Retinal pigment epithelial cell (primary cell): ENCODE measurements around the gene WWOX.

ENCODE experiments used
- DNase-seq: peaks from one replicate; pipeline ENCODE4 v3.0.0-alpha.2; 2010; ENCODE audit warnings: low read depth
- H3K4me3 ChIP-seq: 2 replicates; pipeline ENCODE4 v1.5.1; 2011; ENCODE audit warnings: mild to moderate bottlenecking, low read length, control low read depth, moderate library complexity
- TF ChIP-seq, protein P1 (sequence below): conservative IDR thresholded peaks from 2 replicates; pipeline ENCODE4 v1.5.1; 2011; ENCODE audit warnings: low read depth, low read length, control low read depth, inconsistent platforms

The WWOX gene

DNA sequence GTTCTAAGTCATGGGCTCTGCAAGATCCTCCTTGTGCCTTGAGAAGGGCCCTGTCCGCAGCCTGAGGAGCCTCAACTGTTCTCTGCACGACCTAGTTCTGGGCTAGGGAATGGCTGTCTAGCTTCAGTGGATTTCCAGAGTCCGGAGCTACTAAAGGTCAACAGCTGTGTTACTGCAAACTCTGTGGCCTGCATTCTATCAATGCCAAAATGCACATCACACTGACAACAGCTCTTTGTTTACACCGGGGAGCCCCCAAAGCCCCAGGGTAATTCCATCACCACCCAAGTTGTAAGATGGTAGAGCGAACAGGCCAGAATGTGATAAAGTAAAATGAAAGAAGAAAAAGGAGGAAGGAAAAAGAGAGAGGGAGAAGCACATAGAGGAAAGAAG, 890.9 kb downstream of the WWOX start:
- DNase-seq, result no peak
- TF ChIP-seq, protein P1, sequence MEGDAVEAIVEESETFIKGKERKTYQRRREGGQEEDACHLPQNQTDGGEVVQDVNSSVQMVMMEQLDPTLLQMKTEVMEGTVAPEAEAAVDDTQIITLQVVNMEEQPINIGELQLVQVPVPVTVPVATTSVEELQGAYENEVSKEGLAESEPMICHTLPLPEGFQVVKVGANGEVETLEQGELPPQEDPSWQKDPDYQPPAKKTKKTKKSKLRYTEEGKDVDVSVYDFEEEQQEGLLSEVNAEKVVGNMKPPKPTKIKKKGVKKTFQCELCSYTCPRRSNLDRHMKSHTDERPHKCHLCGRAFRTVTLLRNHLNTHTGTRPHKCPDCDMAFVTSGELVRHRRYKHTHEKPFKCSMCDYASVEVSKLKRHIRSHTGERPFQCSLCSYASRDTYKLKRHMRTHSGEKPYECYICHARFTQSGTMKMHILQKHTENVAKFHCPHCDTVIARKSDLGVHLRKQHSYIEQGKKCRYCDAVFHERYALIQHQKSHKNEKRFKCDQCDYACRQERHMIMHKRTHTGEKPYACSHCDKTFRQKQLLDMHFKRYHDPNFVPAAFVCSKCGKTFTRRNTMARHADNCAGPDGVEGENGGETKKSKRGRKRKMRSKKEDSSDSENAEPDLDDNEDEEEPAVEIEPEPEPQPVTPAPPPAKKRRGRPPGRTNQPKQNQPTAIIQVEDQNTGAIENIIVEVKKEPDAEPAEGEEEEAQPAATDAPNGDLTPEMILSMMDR, result no peak

DNA sequence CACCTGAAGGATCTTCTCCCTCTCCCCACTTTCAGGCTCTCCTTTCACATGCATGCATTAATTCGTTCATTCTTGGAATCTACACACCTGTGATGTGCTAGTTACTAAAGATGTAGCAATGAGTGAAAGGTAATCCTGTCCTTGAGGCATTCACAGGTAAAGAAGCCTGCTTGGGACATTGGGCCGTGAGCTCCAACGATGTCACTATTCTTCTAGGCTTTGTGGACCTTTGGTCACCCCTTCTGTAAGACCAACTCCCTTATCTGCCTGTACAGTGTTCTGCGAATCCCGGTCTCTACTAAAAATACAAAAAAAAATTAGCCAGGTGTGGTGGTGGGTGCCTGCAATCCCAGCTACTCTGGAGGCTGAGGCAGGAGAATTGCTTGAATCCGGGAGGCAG, 892.5 kb downstream of the WWOX start:
- H3K4me3 ChIP-seq, result no peak overlapping the region
- TF ChIP-seq, protein P1, result no peak
- DNase-seq, result no peak

More for the DNA sequence above, 890.9 kb downstream of the WWOX start:
- no peak overlapping the region for H3K4me3 ChIP-seq

DNA sequence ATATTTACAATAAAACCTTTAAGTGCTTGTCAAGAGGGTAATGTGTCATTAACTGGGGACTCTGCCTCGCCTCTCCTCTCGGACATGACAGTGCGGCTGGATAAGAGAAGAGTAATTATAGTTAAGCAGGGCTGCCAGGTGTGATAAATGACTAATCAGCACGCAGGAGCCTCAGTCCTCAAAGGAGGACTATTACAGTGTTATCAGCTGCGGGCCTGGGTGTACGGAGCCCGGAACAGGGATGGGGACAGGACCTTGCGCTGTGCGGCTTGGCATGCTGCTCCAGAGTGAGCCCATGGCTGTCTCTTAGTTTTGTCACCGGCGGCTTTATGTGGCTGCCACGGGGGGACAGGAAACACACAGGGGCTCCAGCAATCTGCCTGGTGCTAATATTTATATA, 893.9 kb downstream of the WWOX start:
- no peak overlapping the region for H3K4me3 ChIP-seq
- DNase-seq, result no peak
- TF ChIP-seq, protein P1, result no peak

DNA sequence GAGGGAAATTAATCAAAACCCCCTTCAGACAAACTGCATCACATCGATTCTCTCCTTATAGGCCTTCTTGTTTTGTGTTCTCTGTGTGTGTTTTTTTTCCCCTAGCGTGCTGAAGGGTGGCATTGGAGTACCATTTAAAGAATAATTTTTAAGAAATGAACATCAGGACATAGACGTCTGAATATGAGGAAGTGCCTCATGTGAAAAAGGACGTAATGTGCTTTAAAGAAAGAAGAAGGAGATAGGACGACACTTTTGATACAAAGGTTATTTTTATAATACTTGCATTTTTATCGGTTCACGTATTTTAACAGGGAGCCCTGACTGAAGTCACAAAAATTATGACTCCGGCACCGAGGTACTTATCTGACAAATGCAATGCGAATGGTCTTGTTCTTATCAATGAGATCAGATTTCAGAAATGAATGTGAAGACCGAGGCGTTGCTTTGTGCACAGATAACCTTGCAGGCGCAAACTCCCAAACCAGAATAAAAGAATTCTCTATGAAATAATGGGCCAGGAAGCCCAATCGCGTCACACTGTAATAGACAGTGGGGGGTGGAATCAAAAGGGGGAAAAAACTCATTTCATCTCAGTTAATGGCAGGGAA, 894.8 kb downstream of the WWOX start:
- H3K4me3 ChIP-seq, result no peak overlapping the region
- DNase-seq, result no peak
- TF ChIP-seq, protein P1, result no peak

DNA sequence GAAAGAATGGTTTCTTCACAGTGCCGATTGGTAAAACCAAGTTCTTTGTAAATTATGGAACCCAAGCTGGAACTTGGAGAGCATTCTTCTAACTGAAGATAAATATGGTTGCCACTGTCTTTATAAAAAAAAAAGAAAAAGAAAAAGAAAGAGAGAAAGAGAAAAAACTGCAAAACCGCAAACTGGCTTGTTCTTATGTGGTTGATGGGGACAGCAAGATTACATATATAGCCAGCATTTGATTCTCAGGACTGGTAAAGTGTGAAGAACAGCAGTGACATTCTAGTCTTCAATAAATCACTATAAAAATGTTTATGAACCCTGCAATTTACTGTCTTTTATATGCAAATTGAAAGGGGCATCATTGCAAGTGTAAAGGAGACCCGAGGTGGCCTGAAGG, 896.0 kb downstream of the WWOX start:
- no peak for DNase-seq

DNA sequence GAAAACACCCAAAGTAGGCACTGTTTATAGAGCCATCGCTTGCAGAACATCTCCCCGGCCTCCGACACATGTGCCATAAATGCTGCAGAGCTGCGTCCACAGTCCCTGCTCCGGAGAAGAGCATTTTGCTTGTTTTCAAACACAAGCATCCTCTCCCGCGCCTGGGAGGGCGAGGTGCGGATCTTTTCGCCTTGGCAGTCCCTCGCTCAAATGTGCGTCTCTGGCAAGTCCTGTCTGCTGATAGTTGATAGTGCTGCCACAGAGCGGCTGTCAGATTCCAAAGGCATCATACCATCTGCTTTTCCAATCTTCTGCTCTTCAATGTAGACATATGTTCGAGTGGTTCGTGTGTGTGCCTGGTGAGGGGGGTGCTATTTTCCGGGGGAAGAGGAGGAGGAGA, 897.3 kb downstream of the WWOX start:
- TF ChIP-seq, protein P1, result no peak
- DNase-seq, result no peak
- no peak overlapping the region for H3K4me3 ChIP-seq

More for the DNA sequence above, 896.0 kb downstream of the WWOX start:
- H3K4me3 ChIP-seq, result no peak overlapping the region
- TF ChIP-seq, protein P1, result no peak

DNA sequence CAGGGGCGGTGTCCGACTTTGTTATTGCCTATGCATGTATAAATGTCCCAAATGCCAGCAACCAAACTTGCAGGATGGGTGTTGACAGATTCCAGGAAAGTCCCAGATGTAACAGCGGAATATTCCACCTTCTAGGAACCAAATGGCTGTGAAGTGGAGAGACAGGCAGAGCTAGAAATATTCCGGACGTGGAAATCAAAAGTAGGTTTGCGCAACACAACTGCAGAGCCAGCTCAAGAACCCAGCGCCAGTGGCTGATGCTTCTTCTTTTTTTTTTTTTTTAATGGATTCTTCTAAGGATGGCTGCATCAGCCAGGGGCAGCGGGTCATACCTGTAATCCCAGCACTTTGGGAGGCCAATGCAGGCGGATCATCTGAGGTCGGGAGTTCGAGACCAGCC, 899.4 kb downstream of the WWOX start:
- TF ChIP-seq, protein P1, result no peak
- DNase-seq, result no peak
- H3K4me3 ChIP-seq, result no peak overlapping the region
